HEK293T (cell line): Measurements from ENCODE around the gene GJA4.

Source experiments
- CTBP1 ChIP-seq: fragments of 450-650 bp; IDR thresholded peaks from 2 replicates; pipeline ENCODE4 v1.6.1; 2016; ENCODE audit warnings: borderline replicate concordance
- HDGF ChIP-seq: fragments of 450-650 bp; IDR thresholded peaks from 2 replicates; pipeline ENCODE4 v1.6.1; 2017; ENCODE audit warnings: antibody characterized with exemption, borderline replicate concordance
- L3MBTL2 ChIP-seq: fragments of 450-650 bp; conservative IDR thresholded peaks from 2 replicates; pipeline ENCODE4 v1.6.1; 2016; ENCODE audit warnings: mild to moderate bottlenecking
- SP1 ChIP-seq: fragments of 450-650 bp; IDR thresholded peaks from 2 replicates; pipeline ENCODE4 v1.6.1; 2017
- ZNF384 ChIP-seq: fragments of 450-650 bp; IDR thresholded peaks from 2 replicates; pipeline ENCODE4 v1.6.1; 2016

GRCh38 chr1:34806396-34806795 lies 13.6 kb downstream of the GJA4 start:
- TF ChIP-seq L3MBTL2 (no peak), HDGF (no peak), ZNF384 (no peak), CTBP1 (no peak), SP1 (no peak)
